22Rv1 (cell line): ENCODE measurements around the gene FAM187B.

ENCODE experiments used
- CTCF ChIP-seq: fragments of 450-650 bp; IDR thresholded peaks from 2 replicates; pipeline ENCODE4 v1.5.1; 2017; ENCODE audit warnings: mild to moderate bottlenecking
- ZFX ChIP-seq: fragments of 450-650 bp; IDR thresholded peaks from 2 replicates; pipeline ENCODE4 v1.6.1; 2017; ENCODE audit warnings: antibody characterized with exemption, borderline replicate concordance

GRCh38 chr19:35176181-35176570 lies 52.4 kb downstream of the FAM187B start:
- TF ChIP-seq CTCF, result no peak
- no peak for TF ChIP-seq ZFX
